IPS DF 4.7 (cell line): Measurements from ENCODE around the gene SHC2.
"Not testable (repeated sequence)": the region's sequence is repeated elsewhere in the genome, so short reads cannot be mapped to it uniquely, and the experiment has no call there.

ENCODE experiments used
- DNase-seq: peaks from one replicate; pipeline ENCODE4 v3.0.0-alpha.2; 2013; ENCODE audit warnings: low spot score; ENCODE audit errors: extremely low read depth

The SHC2 gene

DNA sequence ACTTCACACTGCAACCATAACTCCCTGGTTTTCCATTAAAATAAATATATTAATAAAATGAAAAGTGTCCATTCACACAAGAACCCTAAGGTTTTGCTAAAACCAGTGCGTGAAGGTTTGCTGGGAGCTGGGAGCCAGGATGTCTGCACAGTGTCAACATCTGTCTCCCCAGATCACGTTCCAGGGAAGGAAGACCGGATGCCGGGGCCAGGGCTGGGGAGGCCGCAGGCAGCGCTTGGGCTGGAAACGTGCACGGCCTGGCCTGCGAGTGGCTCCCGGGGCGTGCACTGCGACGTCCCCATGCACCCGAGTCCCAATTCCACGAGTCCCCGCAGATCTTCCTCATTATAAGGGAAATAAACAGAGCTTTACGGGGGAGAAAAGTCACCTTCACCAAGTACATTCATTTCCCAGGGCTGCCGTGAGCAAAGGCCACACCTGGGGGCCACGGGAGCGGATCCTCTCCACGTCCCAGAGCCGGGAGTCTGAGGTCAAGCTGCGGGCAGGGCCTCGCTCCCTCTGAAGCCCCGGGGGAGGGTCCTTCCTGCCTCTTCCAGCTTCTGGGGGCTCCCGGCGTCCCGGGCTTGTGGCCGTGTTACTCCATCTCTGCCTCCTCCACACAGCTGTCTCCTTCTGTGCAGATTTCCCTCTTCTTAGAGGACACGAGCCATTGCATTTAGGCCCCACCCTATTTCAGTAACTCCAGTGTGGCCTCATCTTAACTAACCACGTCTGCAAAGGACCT, 12.8 kb downstream of the SHC2 start:
- DNase-seq: no peak

DNA sequence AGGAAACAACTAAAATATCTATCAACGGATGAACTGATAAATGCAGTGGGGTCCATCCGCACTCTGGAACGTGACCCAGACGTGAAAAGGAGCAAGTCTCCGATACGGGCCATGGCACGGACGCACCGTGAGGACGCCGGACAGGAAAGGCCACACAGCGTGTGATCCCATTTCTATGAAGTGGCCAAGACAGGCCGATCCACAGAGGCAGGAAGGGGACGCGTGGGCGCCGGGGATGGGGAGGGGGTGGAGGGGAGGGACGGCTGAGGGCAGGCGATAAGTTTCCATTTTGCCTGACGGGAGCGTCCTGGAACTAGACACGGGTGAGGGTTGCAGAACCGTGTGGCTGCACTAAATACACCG, 13.8 kb downstream of the SHC2 start:
- no peak for DNase-seq

DNA sequence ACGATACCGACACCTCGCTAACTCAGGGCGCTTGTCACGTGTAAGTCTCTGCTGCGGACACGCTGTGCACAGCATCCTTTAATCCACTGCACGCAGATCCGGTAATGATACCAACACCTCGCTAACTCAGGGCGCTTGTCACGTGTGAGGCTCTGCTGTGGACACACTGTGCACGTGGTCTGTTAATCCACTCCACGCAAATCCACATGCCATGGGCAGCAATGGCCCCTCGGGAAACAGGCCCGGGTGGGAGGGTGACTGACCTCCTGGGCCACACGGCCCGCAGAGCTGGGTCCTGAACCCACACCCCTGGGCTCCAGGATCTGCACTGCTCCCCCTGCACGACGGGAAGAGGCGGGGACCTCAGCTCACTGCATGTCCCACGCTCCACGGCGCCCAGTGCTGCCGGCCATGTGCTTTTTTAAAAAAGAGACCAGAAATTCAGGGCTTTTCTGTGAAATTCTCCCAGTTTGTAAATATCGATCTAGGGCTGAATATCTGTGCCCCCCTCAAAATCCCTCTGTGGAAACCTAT, 16.1 kb downstream of the SHC2 start:
- DNase-seq: no peak

DNA sequence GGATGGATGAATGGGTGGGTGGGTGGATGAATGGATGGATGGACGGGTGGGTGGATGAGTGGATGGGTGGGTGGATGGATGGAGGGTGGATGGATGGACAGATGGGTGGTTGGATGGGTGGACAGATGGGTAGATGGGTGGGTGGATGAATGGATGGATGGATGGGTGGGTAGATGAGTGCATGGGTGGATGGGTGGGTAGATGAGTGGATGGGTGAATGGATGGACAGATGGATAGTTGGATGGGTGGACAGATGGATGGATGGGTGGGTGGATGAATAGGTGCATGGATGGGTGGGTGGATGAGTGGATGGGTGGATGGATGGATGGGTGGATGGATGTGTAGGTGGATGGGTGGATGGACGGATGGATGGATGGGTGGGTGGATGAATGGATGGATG, 17.8 kb downstream of the SHC2 start:
- DNase-seq: no peak

DNA sequence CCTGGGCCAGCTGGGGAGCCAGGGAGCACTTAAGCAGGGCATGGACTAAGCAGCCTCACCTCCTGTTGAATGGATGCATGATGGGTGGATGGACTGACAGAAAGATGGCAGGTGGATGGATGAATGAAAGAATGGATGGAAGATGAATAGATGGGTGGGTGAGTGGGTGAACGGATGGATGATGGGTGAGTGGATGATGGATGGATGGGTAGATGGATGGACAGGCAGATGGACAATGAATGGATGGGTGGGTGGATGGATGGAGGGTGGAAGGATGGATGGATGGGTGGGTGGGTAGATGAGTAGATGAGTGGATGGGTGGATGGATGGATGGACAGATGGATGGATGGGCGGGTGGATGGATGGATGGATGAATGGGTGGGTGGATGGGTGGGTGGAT, 18.7 kb downstream of the SHC2 start:
- no peak for DNase-seq

DNA sequence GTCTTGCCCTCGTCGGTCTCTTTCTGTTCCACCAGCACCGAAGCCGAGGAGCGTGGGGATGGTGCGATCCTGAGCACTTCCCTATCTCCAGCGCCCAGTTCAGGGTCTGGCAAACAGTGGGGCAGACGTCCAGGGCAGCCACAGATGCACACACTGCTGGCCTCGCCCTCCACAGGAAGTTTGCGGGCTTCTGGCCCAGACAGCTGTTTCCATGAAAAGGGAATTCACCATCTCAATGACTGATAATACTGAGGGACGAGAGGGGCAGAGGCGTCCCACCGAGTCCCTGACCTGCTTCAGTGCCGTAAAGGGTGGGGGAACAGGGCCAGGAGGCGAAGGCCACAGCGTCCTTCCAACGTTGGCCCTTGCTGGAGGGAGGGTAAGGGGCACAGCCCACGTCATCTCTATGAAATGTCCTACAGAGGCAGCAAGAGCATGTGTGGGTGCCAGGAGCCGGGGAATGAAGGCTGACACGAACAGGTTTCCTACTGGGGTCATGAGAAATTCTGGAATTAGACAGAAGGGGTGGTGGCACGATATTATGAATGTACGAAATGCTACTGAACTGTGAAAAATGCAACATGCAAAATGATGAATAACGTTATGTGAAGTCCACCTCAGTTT, 19.5 kb downstream of the SHC2 start:
- no peak for DNase-seq

DNA sequence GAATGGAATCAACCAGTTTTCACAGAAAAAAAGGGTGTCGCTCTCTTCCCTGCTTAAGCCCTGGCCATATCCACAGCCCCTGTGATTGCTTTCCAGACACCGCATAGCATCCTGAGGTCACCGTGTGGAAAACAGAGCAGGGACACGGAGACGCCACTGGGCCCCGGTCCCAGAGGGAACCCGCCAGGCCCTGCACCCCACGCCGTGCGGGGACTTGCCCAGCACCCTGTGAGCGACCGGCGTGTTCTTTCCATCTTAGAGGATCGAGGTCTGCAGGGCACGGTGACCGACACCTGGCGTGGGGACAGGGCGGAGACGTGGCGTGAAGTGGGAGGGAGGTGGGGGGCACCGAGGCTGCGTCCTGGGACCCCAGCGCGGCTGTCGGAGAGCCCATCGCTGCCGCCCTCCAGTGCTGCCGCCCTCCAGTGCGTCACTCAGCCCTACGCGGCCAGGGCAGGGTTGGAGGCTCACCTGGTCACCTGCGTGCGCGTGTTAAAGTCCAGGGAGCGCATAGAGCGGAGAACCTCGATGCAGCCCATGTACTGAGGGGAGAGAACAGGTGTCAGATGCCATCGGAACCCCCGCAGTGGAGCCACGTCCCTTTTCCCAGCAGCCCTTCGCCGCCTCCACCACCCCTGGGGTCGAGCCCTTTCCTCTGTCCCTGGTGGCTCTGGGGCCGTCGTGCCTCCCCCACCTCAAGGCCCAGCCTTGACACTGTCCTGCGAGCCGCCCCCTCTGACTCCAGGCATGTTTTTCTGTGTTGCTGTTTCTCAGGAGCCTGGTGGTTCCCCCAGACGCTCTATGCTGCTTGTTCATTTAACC, 20.2 kb downstream of the SHC2 start:
- no peak for DNase-seq

DNA sequence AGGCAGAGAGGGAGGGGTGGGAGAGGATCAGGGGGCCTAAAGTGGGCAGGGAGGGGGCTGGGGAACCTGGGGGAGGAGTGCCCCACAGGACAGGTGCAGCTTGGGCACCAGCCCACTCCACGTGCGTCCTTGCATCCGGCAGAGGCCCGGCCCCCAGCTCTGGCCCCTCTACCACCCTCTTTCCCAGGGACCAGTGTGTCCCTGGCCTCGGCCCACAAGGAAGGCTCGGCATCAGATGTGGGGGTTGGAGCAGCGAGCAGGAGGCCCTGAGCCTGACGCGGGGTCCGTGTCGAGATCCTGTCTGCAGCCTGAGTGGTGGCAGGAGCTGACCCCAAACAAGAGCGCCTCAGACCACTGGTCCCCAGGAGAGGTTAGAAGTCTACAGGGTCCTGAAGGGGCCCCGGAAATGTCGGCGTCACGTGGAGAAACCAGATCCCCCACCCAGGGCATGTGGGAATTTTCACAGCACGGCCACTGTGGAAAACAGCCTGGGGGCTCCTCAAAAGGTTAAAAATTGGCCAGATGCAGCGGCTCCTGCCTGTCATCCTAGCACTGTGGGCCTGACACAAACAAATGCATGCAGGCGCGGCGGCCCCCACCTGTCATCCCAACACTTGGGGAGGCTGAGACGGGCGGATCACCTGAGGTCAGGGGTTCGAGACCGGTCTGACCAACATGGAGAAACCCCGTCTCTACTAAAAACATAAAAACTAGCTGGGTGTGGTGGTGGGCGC, 21.5 kb downstream of the SHC2 start:
- no peak for DNase-seq

DNA sequence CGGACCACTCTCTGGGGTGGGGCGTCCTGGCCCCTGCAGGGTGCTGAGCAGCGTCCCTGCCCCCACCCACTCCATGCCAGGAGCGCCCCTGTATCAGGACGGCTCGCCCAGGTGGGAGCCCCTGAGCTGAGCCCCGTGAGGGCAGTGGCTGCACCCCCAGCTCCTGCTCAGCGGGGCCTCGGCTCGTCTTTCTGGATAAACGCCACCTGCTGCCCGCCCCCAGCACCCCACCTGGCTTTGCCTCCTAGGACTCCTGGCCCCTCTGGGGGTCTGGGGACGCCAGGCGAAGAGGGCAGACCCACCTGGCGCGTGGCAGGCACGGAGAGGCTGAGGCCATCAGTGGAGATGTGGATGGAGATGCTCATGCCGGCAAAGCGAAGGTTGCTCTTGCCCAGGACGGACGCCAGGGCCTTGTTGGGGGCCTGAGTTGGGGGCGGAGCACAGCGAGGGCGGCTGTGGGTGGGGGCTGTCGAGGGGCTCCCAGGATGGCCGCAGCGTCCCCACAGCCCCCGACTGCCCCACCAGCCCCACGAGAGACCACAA, 22.3 kb downstream of the SHC2 start:
- no peak for DNase-seq

DNA sequence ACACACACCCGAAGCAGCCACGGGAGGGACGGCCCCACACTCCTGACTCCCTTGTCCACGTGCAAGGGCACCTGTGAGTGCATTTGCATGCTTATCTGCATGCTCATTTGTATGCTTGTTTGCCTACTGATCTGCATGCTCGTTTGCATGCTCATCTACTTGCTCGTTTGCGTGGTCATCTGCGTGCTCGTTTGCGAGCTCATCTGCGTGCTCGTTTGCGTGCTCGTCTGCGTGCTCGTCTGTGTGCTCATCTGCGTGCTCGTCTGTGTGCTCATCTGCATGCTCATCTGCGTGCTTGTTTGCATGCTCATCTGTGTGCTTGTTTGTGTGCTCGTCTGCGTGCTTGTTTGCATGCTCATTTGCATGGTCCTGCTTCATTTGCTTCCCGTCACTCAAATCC, 23.8 kb downstream of the SHC2 start:
- no peak for DNase-seq

DNA sequence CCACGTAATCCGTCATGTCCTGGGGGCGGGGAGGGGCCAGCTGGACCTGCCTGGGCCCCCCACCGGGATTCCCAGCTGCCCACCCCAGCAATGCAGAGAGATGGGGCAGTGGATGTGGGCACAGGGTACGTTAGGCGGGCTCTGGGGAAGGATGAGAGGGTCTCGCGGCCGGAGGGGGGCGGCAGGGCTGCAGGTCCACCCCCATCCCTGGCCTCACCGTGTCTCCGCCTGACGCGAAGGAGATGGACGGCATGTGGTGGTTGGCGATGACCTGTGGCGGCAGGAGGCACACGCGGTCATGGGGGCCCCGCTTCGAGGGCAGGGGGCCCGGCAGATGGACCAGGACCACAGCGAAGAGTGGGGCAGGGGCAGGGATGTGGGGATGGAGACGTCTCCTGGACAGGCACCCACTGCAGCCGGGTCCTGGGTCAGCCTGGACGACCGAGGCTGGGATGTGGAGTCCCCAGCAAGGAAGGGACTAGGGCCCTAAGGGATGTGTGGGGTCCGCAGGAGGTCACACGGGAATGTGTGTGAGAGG, 24.4 kb downstream of the SHC2 start:
- DNase-seq: no peak

DNA sequence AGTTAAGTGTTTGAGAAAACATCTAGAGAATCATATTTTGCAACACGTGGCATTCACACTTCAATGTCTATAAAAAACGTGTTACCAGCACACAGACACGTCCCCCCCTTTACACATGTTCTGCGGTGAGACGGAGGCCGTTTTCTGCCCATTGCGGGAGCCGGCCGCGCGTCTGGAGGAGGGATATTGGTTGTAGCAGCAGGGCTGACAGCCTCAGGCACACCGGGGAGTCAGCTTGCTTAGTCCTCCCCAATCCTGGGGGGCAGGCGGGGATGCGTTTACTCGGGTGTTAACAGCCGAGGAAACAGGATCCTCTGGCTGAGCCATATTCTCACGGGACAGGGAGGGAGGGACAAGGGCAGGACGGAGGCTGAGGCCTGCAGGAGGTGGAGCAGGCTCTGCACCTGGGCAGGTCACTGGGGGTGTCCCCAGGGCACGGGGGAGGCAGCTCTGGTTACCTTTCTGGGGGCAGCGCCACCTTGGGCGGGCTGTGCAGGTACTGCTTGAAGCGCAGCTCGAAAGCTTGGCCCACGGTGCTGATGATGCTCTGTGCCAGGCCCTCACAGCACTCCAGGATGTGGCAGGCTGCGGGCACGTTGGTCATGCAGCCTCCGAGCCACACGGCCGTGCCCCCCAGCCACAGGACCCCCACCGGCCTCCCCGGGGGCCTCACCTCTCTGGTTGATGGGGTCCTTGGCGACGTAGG, 25.0 kb downstream of the SHC2 start:
- no peak for DNase-seq

DNA sequence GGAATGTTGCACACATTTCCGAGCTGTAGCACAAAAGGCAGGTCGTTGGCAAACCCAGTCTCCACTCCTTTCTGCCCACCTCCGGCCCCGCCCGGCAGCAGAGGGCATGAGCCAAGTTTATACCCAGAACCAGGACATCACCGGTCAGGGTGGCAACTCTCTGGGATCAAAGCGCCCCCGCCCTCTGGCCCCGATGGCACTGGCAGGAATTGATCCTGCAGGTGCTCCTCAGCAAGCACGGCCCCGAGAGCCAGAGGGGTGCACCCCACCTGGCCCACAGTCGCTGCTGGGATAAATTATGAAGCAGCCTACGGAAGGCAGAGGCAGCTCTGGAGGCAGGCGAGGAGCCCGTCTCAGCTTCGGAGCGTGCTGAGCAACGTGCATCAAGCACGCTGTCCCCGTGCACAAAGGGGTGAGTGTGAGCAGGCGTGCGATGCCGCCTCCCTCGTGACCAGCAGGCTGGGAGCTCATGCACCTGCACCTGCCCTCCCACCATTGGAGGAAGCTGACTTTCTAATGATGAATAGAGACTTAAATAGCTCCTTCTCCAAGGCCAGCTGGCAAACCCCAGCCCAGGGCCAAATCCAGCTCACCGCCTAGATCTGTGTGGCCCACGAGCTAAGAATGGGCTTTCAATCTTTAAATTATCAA, 25.7 kb downstream of the SHC2 start:
- DNase-seq: no peak

DNA sequence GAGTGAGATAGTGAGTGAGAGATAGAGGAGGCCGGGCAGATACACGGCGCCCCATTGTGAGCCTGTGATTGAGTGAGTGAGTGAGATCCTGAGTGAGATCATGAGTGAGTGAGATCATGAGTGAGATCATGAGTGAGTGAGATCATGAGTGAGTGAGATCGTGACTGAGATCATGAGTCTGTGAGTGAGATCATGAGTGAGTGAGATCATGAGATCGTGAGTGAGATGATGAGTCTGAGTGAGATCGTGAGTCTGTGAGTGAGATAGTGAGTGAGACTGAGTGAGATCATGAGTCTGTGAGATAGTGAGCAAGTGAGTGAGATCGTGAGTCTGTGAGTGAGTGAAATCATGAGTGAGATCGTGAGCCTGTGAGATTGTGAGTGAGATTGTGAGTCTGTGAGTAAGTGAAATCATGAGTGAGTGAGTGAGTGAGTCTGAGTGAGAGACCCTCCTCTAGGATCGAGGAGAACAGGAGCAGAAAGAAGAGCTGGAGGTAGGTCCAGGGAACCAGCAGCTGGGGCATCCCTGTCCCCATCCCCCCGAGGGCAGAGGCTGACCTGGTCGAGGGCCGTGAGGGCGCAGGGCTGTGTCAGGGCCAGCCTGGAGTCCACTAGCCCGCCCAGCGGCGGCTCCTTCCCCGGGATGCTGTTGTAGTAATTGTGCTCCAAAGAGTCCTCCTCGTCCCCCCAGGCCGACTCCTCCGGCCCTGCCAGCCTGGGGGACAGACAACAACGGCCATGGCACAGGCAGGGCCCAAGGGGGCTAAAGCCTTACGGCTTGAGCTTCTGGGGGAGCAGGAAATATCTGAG, 26.5 kb downstream of the SHC2 start:
- DNase-seq: no peak

DNA sequence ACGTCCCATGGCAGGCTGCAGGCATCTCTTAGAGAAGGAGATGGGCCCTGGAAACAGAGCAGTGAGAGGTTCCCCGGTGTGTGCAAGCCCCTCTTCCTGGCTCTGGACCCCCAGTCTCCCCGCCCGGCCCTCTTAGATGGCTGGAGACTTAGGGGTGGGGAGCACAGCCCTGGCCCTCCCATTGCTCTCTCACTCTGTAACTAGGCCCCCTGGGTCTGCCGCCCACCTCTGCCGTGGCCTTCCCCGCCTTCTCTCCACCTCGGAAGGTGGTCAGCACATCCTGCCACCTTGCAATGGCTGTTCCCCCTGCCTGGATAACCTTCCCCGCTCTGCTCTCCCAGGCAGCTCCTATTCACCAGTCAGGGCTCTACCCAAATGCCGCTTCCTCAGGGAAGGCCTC, 30.1 kb downstream of the SHC2 start:
- no peak for DNase-seq

DNA sequence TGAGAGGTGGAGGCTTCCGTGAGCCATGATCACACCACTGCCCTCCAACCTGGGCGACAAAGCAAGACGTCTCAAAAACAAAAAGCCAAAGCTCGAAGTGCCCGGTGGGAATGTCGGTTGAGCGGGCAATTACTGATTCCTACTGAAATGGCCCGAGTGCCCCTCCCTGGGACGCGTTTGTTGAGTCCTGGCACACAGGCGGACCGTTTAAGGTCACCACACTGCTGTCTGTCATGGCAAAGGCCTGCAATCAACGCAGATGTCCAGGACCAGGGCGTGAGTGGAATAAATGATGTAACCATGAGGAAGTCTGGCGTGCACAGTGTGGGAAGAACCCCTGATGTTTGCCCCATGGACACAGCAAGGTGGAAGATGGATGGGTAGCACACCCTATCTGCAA, 32.7 kb downstream of the SHC2 start:
- no peak for DNase-seq

DNA sequence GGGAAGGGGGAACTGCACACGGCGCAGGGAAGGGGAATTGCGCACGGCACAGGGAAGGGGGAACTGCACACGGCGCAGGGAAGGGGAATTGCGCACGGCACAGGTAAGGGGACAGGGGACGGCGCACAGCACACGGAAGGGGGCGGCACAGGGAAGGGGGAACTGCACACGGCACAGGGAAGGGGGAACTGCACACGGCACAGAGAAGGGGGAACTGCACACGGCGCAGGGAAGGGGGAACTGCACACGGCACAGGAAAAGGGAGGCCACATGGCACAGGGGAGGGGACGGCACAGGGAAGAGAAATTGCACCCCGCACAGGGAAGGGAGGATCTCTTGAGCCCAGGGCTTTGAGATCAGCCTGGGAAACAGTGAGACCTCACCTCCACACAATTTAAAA, 33.2 kb downstream of the SHC2 start:
- DNase-seq: not testable (repeated sequence)

DNA sequence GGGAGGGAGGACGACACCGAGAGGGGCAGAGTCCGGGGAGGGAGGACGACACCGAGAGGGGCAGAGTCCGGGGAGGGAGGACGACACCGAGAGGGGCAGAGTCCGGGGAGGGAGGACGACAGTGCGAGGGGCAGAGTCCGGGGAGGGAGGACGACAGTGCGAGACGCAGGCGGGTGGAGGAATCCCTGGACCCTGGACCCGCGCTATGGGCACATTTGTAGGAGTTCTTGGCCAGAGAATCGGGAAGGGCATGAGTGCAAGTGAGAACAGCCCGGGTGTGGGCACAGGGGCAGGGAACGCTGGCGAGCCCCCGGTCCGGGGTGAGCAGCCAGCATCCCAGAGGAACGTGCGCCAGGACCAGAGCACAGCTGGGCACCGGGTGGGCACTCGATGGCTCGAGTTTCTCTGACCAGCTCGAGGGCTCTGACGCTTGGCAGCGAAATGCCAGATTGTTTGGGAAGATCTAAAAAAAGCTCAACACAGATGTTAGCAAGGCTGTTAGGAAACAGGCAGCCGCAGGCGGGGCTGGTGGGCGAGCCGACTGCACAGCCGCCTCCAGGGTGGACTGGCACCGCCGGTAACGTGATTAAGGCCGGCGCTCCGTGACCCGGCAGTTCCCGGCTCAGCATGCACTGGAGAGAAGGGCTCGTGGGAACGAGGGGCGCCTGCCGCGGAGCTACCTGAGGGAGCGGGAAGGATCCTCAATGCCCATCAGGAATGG, 33.9 kb downstream of the SHC2 start:
- DNase-seq: no peak
